ENCODE results near the gene RCVRN.
"Not testable (repeated sequence)": the region's sequence is repeated elsewhere in the genome, so short reads cannot be mapped to it uniquely, and the experiment has no call there.

Gene RCVRN

DNA sequence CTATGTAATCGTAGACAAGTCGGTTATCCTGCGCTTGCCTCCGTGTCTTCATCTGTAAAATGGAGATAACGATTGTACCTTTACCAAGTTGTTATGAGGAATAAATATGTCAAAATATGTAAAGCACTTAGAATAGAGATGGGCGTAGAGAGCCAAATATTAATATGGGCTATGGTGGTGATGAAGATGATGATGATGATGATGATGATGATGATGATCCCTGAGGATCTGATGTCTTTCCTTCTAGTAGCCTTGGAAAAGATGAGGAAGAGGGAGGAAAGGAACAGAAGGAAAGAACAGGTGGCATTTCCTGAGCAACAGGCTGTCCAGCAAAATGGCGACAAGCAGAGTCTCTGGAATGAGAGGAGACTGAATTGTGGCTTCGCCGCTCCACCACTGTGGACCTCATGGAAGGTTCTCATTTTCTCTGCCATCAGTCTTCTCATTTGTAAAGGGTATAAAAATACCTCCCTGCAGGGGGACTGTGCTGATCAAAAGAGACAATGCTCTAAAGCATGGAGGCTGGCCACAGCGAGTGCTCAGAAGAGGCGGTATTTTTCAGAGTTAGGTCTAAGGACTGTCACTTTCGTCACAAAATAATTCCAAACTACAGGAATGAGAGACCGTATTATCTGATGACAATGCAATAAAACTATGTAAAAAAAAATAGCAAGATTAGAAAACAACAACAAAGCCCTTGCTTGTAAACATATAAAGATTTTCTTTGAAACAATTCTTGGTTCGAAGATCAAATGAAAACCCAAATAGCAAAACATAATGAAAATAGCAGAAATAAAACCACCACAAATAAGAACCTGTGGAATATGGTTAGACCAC is 17.2 kb upstream of the RCVRN start:
- DNase-seq (ENCODE audit: low read depth) = no peak

GRCh38 chr17:9921216-9921615 is 16.1 kb upstream of the RCVRN start:
- DNase-seq (ENCODE audit: low read depth) = not testable (repeated sequence)

- no peak for DNase-seq (ENCODE audit: low read depth)
Measured at GRCh38 chr17:9918804-9919352, 13.8 kb upstream of the RCVRN start.

GRCh38 chr17:9918352-9918751 is 13.3 kb upstream of the RCVRN start:
- DNase-seq (ENCODE audit: low read depth) = no peak

DNA sequence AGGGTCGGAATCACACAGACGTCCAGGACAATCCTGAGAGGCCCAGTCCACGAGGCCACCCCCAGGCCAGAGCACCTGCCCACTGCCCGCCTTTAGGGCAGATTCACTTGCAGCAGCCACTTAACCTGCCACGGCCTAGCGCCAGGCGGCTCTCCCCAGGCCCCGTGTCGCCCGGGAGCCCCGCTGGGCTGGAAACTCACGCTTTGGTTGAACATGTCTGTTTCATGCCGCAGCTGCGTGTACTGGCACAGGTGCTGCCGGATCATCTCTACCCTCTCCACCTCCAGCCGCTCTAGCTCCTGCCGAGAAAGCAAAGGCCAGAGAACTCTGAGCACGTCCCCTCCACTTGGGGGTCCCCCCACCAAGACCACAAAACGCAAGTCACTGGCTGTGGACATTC is 12.7 kb upstream of the RCVRN start:
- DNase-seq (ENCODE audit: low read depth) = no peak

DNA sequence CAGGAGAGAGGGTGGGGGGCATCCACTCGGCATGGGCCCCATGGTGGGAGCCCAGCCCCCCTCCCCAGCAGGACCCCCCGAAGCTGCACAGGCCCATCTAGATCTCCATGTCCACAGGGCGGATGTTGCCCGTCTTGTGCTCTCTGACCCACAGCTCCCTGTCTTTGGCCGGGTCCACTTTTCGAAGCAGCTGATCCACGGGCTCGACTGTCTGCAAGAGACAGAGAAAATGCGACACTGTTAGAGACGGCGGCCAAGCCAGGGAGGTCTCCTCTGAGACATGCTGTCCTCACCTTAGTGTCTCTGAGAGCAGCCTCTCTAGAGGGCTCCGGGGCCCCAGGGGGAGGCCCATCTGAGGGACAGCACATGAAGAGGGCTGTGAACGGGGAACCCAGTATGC is 12.1 kb upstream of the RCVRN start:
- no peak for DNase-seq (ENCODE audit: low read depth)

- no peak for DNase-seq (ENCODE audit: low read depth)
Measured at GRCh38 chr17:9916108-9916507, 11.0 kb upstream of the RCVRN start.

- DNase-seq (ENCODE audit: low read depth) = no peak
Measured at GRCh38 chr17:9913476-9913875, 8.4 kb upstream of the RCVRN start.

GRCh38 chr17:9912121-9913099 is 7.3 kb upstream of the RCVRN start:
- DNase-seq (ENCODE audit: low read depth) = no peak

DNA sequence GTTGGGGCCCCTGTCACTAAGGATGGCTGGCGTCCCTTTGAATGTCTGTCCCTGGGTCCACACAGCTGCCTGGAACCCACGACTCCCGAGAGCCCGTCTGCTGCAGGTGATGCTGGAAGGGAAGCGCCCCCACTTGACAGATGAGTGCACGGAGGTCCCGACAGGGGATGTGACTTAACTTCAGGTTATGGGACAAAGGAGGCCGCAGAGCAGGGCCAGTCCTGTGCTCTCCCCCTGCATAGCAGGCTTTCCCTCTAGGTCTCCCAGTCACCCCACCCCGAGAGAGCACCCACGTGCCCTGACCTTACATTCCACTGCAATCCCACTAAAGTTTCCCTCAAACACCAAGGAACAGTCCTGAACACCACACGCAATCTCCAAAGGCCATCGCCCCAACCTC is 6.0 kb upstream of the RCVRN start:
- DNase-seq (ENCODE audit: low read depth) = no peak

- no peak for DNase-seq (ENCODE audit: low read depth)
Measured at GRCh38 chr17:9908649-9909042, 3.6 kb upstream of the RCVRN start.

- no peak for DNase-seq (ENCODE audit: low read depth)
Measured at GRCh38 chr17:9907883-9908648, 3.0 kb upstream of the RCVRN start.

GRCh38 chr17:9907131-9907530 is 2.1 kb upstream of the RCVRN start:
- DNase-seq (ENCODE audit: low read depth) = no peak

- DNase-seq (ENCODE audit: low read depth) = no peak
Measured at GRCh38 chr17:9906616-9907015, 1.5 kb upstream of the RCVRN start.

- no peak for DNase-seq (ENCODE audit: low read depth)
Measured at GRCh38 chr17:9905902-9906301, 831 bp upstream of the RCVRN start.

- DNase-seq (ENCODE audit: low read depth) = no peak
Measured at GRCh38 chr17:9904277-9905077, 594 bp downstream of the RCVRN start.

DNA sequence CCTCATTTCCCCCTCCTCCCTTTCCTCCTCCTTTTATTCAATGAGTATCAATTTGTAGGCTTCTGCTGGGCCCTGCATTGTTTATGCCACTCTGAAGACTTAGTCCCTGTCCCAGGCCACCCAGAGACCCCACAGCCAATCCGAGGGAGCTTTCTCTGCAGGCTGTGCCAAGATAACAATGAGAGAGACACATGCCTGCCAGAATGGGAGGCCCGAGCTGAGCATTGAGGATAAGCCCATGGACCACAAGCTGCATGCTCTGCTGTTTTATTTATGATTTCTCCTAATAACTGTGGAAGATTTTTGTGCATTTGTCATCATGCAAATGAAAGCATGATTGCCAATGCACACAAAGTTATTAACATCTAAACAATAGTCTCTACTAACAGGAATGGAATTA is 3.0 kb downstream of the RCVRN start:
- DNase-seq (ENCODE audit: low read depth) = no peak

- DNase-seq (ENCODE audit: low read depth) = no peak
Measured at GRCh38 chr17:9900784-9901183, 4.3 kb downstream of the RCVRN start.

GRCh38 chr17:9900044-9900594 is 5.0 kb downstream of the RCVRN start:
- no peak for DNase-seq (ENCODE audit: low read depth)

GRCh38 chr17:9899280-9900043 is 5.6 kb downstream of the RCVRN start:
- DNase-seq (ENCODE audit: low read depth) = no peak
